ENCODE results near the gene NR1D1. TPM values are rescaled to one million over a fixed set of nuclear protein-coding genes. Genes with fewer than 3 reads are reported as not detected.
A peak's percentile ranks its signal among the peaks of the same experiment; 100 is the strongest.

Gene NR1D1
- total RNA-seq, 1 donor from 2014 or later = 0.43 TPM

- peak overlapping the region; percentile 91 to 99 for H3K27ac ChIP-seq
- intact Hi-C loops (cut with DNase I) = loop anchor here (2.0 kb wide), 2 partner anchors 18 to 24 kb away; no protein-coding TSS in a partner anchor
- no peak for DNase-seq (ENCODE audit: low spot score in 2 of 2)
- no peaks in the 10 kb centered on the region for H3K9me3 ChIP-seq
- peaks cover 36 to 76% of the 10 kb centered on the region in 2 donors for H3K4me1 ChIP-seq
- no peaks in the 10 kb centered on the region for H3K27me3 ChIP-seq
- peak overlapping the region in 1 of 2 donors; percentile 2 for H3K4me3 ChIP-seq
- TF ChIP-seq CTCF (IDR thresholded peaks at IDR 0.05) = no peak
- H3K36me3 ChIP-seq = peaks cover 66 to 71% of the 10 kb centered on the region in 2 donors
Observed at GRCh38 chr17:40093005-40093579, 7.3 kb downstream of the NR1D1 start.

GRCh38 chr17:40092581-40092980 lies 7.8 kb downstream of the NR1D1 start:
- Histone ChIP-seq H3K36me3 (peaks cover 71 to 76% of the 10 kb centered on the region in 2 donors), H3K27me3 (no peaks in the 10 kb centered on the region), H3K27ac (peak overlapping the region; percentile 91 to 99), H3K9me3 (no peaks in the 10 kb centered on the region), H3K4me3 (no peak overlapping the region), H3K4me1 (peaks cover 32 to 71% of the 10 kb centered on the region in 2 donors)
- no peak for TF ChIP-seq CTCF (IDR thresholded peaks at IDR 0.05)
- intact Hi-C loops (cut with DNase I) = loop anchor here (2.0 kb wide), 2 partner anchors 18 to 24 kb away; no protein-coding TSS in a partner anchor
- DNase-seq (ENCODE audit: low spot score in 2 of 2) = no peak

GRCh38 chr17:40091691-40092397 lies 8.5 kb downstream of the NR1D1 start:
- Histone ChIP-seq H3K9me3 (no peaks in the 10 kb centered on the region), H3K36me3 (peaks cover 73 to 81% of the 10 kb centered on the region in 2 donors), H3K4me3 (no peak overlapping the region), H3K27me3 (no peaks in the 10 kb centered on the region), H3K27ac (peak overlapping the region; percentile 91 to 99), H3K4me1 (peaks cover 25 to 63% of the 10 kb centered on the region in 2 donors)
- TF ChIP-seq CTCF (IDR thresholded peaks at IDR 0.05) = no peak
- DNase-seq (ENCODE audit: low spot score in 2 of 2) = no peak
- intact Hi-C loops (cut with DNase I) = loop anchor here (2.0 kb wide), 2 partner anchors 19 to 23 kb away; no protein-coding TSS in a partner anchor

GRCh38 chr17:40090237-40091119 lies 9.9 kb downstream of the NR1D1 start:
- peak overlapping the region; percentile 91 to 99 for H3K27ac ChIP-seq
- no peaks in the 10 kb centered on the region for H3K9me3 ChIP-seq
- intact Hi-C loops (cut with DNase I) = no loop called here
- no peak for DNase-seq (ENCODE audit: low spot score in 2 of 2)
- no peak overlapping the region for H3K4me3 ChIP-seq
- TF ChIP-seq CTCF (IDR thresholded peaks at IDR 0.05) = no peak
- H3K36me3 ChIP-seq = peaks cover 73 to 79% of the 10 kb centered on the region in 2 donors
- peaks cover 13 to 55% of the 10 kb centered on the region in 2 donors for H3K4me1 ChIP-seq
- H3K27me3 ChIP-seq = no peaks in the 10 kb centered on the region

- peaks cover 5 to 43% of the 10 kb centered on the region in 2 donors for H3K4me1 ChIP-seq
- intact Hi-C loops (cut with DNase I) = loop anchor here (5.0 kb wide), 1 partner anchor 77 kb away; no protein-coding TSS in a partner anchor
- TF ChIP-seq CTCF (IDR thresholded peaks at IDR 0.05) = no peak
- H3K9me3 ChIP-seq = no peaks in the 10 kb centered on the region
- H3K27me3 ChIP-seq = no peaks in the 10 kb centered on the region
- no peak overlapping the region for H3K4me3 ChIP-seq
- H3K27ac ChIP-seq = peak overlapping the region; percentile 91 to 99
- peaks cover 73 to 81% of the 10 kb centered on the region in 2 donors for H3K36me3 ChIP-seq
- no peak for DNase-seq (ENCODE audit: low spot score in 2 of 2)
Observed at GRCh38 chr17:40089077-40089895, 11.1 kb downstream of the NR1D1 start.
